Transverse colon (tissue), 4 donors: Measurements from ENCODE around the gene ZMYND12.

Experiments
- CTCF ChIP-seq, 5 experiments: fragments of 200-600 bp in 3 of 5; fragments of 450-650 bp in 2 of 5; sonication (generic) in 3 of 5; IDR thresholded peaks; 1 replicate in 2 of 5; 2 replicates in 3 of 5; pipeline ENCODE4 v1.5.1; 2016 to 2017; ENCODE audit warnings: antibody characterized with exemption in 5 of 5, inconsistent platforms in 3 of 5, mild to moderate bottlenecking in 2 of 5, moderate library complexity in 1 of 5
- EP300 ChIP-seq: sonication (generic); formaldehyde crosslinking; IDR thresholded peaks from one replicate; pipeline ENCODE4 v1.6.1; 2017; ENCODE audit warnings: antibody characterized with exemption, low read depth
- POLR2A ChIP-seq: fragments of 450-650 bp; IDR thresholded peaks from one replicate; pipeline ENCODE4 v1.6.1; 2016; ENCODE audit warnings: antibody characterized with exemption, mild to moderate bottlenecking, moderate library complexity
- POLR2AphosphoS5 ChIP-seq, 3 donors: sonication (generic); formaldehyde crosslinking; IDR thresholded peaks; one replicate each; pipeline ENCODE4 v1.6.1; 2016; ENCODE audit warnings: antibody characterized with exemption in 3 of 3

- no peak for TF ChIP-seq EP300
- TF ChIP-seq POLR2A, result no peak
- no peak for TF ChIP-seq CTCF (IDR thresholded peaks at IDR 0.05)
- TF ChIP-seq POLR2AphosphoS5 (IDR thresholded peaks at IDR 0.05), result no peak
Observed at GRCh38 chr1:42417166-42417565, 38.7 kb downstream of the ZMYND12 start.
